Measurements from ENCODE around the gene CYP4F8.

DNA sequence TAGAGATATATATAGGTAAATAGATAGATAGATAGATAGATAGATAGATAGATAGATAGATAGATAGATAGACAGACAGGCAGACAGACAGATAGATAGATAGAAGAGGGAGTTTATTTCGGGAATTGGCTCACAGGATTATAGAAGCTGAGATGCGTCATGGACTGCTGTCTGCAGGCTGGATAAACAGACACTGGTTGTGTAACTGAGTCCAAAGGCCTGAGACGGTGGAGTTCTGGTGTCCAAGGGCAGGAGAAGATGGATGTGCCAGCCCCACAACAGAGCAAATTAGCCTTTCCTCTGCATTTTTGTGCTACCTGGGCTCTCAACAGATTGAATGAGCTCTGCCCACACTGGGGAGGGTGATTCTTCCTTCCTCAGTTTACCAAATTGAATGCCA, 28.4 kb downstream of the CYP4F8 start:
- TF ChIP-seq, protein P1, sequence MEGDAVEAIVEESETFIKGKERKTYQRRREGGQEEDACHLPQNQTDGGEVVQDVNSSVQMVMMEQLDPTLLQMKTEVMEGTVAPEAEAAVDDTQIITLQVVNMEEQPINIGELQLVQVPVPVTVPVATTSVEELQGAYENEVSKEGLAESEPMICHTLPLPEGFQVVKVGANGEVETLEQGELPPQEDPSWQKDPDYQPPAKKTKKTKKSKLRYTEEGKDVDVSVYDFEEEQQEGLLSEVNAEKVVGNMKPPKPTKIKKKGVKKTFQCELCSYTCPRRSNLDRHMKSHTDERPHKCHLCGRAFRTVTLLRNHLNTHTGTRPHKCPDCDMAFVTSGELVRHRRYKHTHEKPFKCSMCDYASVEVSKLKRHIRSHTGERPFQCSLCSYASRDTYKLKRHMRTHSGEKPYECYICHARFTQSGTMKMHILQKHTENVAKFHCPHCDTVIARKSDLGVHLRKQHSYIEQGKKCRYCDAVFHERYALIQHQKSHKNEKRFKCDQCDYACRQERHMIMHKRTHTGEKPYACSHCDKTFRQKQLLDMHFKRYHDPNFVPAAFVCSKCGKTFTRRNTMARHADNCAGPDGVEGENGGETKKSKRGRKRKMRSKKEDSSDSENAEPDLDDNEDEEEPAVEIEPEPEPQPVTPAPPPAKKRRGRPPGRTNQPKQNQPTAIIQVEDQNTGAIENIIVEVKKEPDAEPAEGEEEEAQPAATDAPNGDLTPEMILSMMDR (IDR thresholded peaks at IDR 0.05), result no peak
- no peak for TF ChIP-seq POLR2A (IDR thresholded peaks at IDR 0.05)

Measured in upper lobe of left lung (tissue), 4 donors.